NCI-H2196 (cell line): Measurements from ENCODE around the gene SPTBN4.
"Not testable (repeated sequence)": the region's sequence is repeated elsewhere in the genome, so short reads cannot be mapped to it uniquely, and the experiment has no call there.

Experiments
- DNase-seq: peaks from one replicate; lab custom pipeline; 2025; ENCODE audit not compliant: unreplicated experiment; lab: John Stamatoyannopoulos, UW

Gene SPTBN4

GRCh38 chr19:40466985-40467734, at the start of gene SPTBN4:
Gene SPTBN4, plus strand, starts transcription at chr19:40467001. Its CDS starts 5,621 bp downstream, at chr19:40472622.
- no peak for DNase-seq

DNA sequence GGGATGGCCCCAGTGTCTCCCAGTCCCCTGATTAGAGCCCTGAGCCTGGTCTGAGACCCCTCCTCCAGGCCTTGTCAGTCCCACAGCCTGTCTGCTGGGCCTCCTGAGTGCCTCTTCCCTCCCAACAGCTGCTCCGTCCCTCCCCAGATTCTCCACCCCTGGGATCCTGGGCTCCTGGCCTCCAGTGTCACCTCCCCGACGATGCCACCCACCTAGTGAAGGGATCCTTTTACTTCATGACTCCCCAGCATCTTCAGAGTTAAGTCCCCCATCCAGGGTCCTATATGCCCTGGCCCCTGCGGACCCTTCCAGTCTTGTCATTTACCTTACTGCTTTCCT, 49.2 kb upstream of the SPTBN4 start:
- DNase-seq = no peak

- DNase-seq = no peak
These were observed 48.8 kb upstream of the SPTBN4 start for GRCh38 chr19:40418040-40418439.

- no peak for DNase-seq
These were observed 47.7 kb upstream of the SPTBN4 start for GRCh38 chr19:40419066-40419612.

- DNase-seq = no peak
These were observed 47.0 kb upstream of the SPTBN4 start for GRCh38 chr19:40419780-40420179.

DNA sequence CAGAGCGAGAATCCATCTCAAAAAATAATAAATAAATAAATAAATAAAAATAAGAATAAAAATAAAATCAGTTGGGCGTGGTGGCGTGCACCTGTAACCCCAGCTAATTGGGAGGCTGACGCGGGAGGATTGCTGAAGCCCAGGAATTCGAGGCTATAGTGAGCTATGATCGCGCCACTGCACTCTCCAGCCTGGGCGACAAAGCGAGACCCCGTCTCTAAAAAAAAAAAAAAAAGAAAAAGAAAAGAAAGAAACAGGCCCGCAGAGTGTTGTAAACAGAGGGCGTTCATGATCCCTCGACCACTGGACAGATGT, 46.4 kb upstream of the SPTBN4 start:
- no peak for DNase-seq

- peak; percentile 92 for DNase-seq
These were observed 45.7 kb upstream of the SPTBN4 start for GRCh38 chr19:40420766-40421765.

- DNase-seq = no peak
These were observed 44.6 kb upstream of the SPTBN4 start for GRCh38 chr19:40421993-40422747.

- no peak for DNase-seq
These were observed 43.8 kb upstream of the SPTBN4 start for GRCh38 chr19:40422748-40423566.

GRCh38 chr19:40423938-40424337, 42.9 kb upstream of the SPTBN4 start:
- DNase-seq = no peak

GRCh38 chr19:40424637-40425449, 42.0 kb upstream of the SPTBN4 start:
- no peak for DNase-seq

GRCh38 chr19:40425450-40426287, 41.1 kb upstream of the SPTBN4 start, which contains the start of gene SERTAD1:
Gene SERTAD1, minus strand, starts transcription at chr19:40425992. Its CDS starts 2,446 bp downstream, at chr19:40423546.
- peak; percentile 99 for DNase-seq

DNA sequence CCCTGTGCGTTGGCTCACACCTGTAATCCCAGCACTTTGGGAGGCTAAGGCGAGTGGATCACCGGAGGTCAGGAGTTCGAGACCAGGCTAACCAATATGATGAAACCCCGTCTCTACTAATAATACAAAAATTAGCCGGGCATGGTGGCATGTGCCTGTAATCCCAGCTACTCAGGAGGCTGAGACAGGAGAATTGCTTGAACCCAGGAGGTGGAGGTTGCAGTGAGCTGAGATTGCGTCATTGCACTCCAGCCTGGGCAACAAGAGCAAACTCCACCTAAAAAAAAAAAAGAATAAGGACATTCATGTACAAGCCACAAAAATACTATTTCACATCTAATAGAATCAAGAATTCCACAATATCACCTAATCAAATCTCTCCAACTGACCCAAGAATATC, 38.6 kb upstream of the SPTBN4 start:
- not testable (repeated sequence) for DNase-seq

DNA sequence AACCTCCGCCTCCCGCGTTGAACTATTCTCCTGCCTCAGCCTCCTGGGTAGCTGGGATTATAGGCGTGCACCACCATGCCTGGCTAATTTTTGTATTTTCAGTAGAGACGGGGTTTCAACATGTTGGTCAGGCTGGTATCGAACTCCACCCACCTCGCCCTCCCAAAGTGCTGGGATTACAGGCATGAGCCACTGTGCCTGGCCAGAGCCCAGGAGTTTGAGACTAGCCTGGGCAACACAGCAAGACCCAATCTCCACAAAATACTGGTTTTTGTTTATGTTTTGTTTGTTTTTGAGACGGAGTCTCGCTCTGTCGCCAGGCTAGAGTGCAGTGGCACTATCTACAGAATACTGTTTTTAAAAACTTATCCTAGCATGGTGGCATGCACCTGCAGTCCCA, 36.6 kb upstream of the SPTBN4 start:
- DNase-seq = not testable (repeated sequence)

DNA sequence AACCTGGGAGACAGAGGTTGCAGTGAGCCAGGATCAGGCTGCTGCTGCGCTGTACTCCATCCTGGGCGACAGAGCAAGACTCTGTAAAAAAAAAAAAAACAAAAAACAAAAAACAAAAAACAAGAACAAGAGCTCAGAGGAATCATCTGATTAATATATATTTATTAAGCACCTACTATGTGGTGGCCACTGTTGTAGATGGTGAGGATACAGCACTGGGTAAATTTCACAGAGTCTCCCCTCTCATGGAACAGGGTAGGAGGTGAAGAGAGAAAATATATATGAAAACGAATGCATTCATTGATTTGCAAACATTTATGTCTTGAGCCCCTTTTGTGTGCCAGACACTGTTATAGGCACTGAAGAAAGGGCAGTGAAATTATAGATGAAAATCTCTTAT, 35.1 kb upstream of the SPTBN4 start:
- no peak for DNase-seq

GRCh38 chr19:40432760-40433159, 34.0 kb upstream of the SPTBN4 start:
- not testable (repeated sequence) for DNase-seq

GRCh38 chr19:40433391-40434216, 33.2 kb upstream of the SPTBN4 start:
- DNase-seq = peak; percentile 92

DNA sequence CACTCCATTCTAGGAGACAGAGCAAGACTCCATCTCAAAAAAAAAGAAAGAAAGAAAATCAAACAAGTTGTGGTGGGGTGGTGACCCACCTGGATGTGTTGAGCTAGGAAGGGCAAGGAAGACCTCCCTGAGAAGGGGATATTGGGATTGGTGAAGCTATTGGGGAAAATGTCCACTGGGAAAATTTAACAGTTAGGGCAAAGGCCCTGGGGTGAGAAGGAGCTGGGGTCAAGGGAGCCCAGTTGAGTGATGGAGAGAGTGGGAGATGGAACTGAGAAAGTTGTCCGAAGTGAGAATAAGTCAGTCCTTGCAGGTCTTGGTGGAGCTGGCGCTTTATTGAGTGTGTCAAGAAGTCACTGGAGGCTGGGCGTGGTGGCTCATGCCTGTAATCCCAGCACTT, 28.5 kb upstream of the SPTBN4 start:
- no peak for DNase-seq
